Measurements from ENCODE around the gene SH3RF3. TPM values are rescaled to one million over a fixed set of nuclear protein-coding genes. Genes with fewer than 3 reads are reported as not detected.
"Not testable (repeated sequence)": the region's sequence is repeated elsewhere in the genome, so short reads cannot be mapped to it uniquely, and the experiment has no call there.

SH3RF3 gene
- total RNA-seq, 1 donor from 2014 or later, result 6.6 TPM

- intact Hi-C loops (cut with DNase I), result no loop called here
- DNase-seq (no peak), ATAC-seq (ENCODE audit: poor library complexity) (no peak)
Observed at GRCh38 chr2:109218792-109219126, 89.8 kb downstream of the SH3RF3 start.

DNA sequence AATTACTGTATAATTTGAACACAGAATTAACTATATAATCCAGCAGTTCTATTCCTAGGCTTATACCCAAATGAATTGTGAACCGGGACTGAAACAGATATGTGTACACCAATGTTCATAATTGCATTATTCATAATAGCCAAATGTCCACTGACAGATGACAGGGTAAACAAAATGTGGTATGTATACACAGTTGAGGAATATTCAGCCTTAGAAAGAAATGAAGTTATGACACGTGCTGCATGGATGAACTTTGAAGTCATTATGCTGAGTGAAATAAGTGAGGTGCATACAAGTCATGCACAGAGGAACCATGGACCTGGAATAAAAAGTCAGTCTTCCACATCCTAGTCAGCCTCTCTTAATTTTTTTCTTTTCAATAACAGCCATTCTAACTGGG, 91.9 kb downstream of the SH3RF3 start:
- ATAC-seq (ENCODE audit: poor library complexity), result no peak
- intact Hi-C loops (cut with DNase I), result no loop called here
- DNase-seq, result no peak

DNA sequence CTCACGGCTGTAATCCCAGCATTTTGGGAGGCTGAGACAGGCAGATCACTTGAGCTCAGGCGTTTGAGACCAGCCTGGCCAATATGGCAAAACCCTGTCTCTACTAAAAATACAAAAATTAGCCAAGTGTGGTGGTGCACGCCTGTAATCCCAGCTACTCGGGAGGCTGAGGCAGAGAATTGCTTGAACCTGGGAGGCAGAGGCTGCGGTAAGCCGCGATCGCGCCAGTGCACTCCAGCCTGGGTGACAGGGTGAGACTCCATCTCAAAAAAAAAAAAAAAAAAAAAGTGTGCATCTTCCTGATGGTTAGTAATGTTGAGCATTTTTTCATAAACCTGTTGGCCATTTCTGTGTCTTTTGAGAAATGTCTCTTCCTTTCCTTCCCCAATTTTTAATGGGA, 92.3 kb downstream of the SH3RF3 start:
- intact Hi-C loops (cut with DNase I); DNase-seq: not testable (repeated sequence)

GRCh38 chr2:109222422-109222821, 93.4 kb downstream of the SH3RF3 start:
- DNase-seq (no peak), ATAC-seq (ENCODE audit: poor library complexity) (no peak)
- intact Hi-C loops (cut with DNase I), result no loop called here

More for the DNA sequence above, 92.3 kb downstream of the SH3RF3 start:
- not testable (repeated sequence) for ATAC-seq (ENCODE audit: poor library complexity)

GRCh38 chr2:109222825-109223471, 93.9 kb downstream of the SH3RF3 start:
- DNase-seq (no peak), ATAC-seq (ENCODE audit: poor library complexity) (peak; percentile 62)
- intact Hi-C loops (cut with DNase I), result no loop called here

DNA sequence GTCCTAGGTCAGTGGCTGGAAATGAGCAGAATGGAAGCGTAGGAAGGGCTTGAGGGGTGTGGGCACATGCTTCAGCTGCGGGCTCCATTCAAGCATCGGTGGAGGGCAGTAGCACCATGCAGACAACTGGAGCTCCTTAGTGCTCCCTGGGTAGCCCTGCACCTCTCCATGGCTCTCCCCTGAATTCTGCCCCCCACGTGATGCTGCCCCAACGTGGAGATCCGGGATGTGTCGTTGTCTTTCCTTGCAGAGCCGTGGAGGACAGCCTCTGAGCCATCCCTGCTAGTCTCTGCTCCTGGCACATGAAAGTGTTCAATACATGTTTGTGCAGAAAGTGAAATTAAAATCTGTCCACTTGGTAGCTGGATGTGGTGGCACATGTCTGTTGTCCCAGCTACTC, 94.5 kb downstream of the SH3RF3 start:
- ATAC-seq (ENCODE audit: poor library complexity), result no peak
- intact Hi-C loops (cut with DNase I), result no loop called here

GRCh38 chr2:109224341-109224740, 95.3 kb downstream of the SH3RF3 start:
- intact Hi-C loops (cut with DNase I); ATAC-seq (ENCODE audit: poor library complexity); DNase-seq: not testable (repeated sequence)

More for the DNA sequence above, 94.5 kb downstream of the SH3RF3 start:
- DNase-seq, result no peak

GRCh38 chr2:109225170-109225782, 96.3 kb downstream of the SH3RF3 start:
- DNase-seq, result no peak

DNA sequence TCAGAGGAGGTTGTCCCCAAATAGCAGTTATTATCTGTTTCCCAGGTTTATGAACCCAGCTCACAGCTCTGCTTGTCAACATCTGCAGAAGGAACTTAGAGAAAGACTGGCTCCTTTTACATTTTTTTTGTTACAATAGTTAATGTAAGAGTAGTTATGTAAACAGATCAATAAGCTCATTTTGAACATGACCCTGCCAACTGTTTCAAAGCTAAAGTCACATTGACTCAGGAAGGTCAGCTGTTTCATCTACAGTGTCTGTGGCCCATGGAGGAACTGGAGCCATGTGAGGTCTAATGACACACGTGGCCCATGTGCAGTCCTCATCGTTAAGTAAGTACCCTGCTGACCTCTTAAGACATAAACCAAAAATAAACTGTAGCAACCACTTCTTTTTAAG, 97.1 kb downstream of the SH3RF3 start:
- intact Hi-C loops (cut with DNase I), result no loop called here

More at GRCh38 chr2:109225170-109225782, 96.3 kb downstream of the SH3RF3 start:
- ATAC-seq (ENCODE audit: poor library complexity), result no peak
- intact Hi-C loops (cut with DNase I), result no loop called here

DNA sequence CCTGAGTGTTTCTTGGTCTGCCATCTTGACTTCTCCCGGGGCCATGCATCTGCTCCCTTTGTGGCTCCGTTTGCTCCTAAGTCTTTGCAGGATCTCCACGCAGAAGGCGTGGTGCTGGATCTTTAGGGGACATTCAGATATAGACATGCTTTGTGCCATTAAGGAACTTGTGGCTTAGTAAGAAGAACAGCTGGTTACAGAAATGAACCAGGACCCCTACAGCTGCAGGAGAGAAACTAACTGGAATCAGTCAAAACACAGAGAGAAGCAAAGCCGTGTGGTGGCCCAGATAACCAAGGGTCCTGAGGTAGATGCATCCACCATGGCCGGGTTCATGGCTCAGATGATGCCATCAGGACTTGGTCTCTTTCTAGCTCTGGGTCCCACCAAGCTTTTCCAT, 97.6 kb downstream of the SH3RF3 start:
- ATAC-seq (ENCODE audit: poor library complexity) (no peak), DNase-seq (no peak)

More for the DNA sequence above, 97.1 kb downstream of the SH3RF3 start:
- DNase-seq (no peak), ATAC-seq (ENCODE audit: poor library complexity) (no peak)

GRCh38 chr2:109229094-109229675, 100.2 kb downstream of the SH3RF3 start:
- ATAC-seq (ENCODE audit: poor library complexity), result no peak
- intact Hi-C loops (cut with DNase I), result no loop called here
- DNase-seq, result no peak

More for the DNA sequence above, 97.6 kb downstream of the SH3RF3 start:
- intact Hi-C loops (cut with DNase I), result no loop called here

DNA sequence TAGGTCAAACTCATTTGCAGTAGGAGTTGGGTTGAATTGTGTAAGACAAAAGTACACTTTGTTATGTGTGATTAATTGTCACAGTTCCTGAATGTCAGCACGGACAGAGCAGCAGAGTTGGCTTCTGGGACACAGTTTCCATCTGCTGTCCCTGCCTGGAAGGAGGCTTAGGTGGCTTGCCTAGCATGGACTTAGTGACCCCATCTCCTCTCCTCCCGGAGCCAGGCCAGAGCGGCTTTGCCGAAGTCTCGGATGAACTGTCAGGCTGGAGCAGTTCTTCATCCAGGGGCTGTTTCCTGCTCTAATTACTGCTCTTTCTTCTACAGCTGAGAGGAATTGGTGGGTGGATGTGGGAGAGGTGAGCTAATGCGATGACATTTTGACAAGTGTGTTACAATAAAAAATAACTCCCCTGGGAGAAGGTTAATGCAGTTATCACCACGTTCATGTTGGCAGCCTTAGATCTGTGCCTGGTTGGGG, 102.0 kb downstream of the SH3RF3 start:
- ATAC-seq (ENCODE audit: poor library complexity), result peak; percentile 77
- intact Hi-C loops (cut with DNase I), result no loop called here
- DNase-seq, result no peak

GRCh38 chr2:109231428-109231827, 102.4 kb downstream of the SH3RF3 start:
- ATAC-seq (ENCODE audit: poor library complexity), result peak; percentile 5
- DNase-seq, result no peak
- intact Hi-C loops (cut with DNase I), result no loop called here

DNA sequence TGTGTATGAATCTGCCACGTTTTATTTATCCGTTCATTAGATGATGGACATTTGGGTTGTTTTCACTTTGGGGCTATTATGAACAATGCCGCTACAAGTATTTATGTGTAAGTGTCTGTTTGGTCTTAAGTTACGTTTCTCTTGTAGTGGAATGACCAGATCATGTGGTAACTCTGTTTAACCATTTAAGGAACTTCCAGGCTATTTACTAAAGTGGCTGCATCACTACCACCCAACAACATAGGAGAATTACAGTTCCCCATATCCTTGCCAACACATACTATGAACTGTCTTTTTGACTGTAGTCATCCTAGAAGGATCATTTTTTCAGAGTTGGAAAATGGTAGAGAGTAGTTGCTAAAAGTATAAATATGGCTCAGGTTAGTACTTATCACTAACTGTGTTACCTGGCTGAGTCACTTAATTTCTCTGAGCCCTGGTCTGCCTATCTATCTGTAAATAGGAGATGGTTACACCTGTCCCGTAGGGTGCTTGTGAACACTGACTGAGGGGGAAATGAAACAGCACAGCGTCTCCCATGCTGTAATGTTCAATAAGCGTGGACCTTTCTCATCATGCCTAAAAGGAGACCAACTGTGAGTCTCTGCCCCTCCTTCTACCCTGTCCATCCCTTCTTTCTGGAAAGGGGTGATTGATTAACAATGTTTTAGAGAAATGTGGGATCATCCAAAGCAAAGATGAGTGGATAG, 103.1 kb downstream of the SH3RF3 start:
- DNase-seq (no peak), ATAC-seq (ENCODE audit: poor library complexity) (no peak)
- intact Hi-C loops (cut with DNase I), result no loop called here

DNA sequence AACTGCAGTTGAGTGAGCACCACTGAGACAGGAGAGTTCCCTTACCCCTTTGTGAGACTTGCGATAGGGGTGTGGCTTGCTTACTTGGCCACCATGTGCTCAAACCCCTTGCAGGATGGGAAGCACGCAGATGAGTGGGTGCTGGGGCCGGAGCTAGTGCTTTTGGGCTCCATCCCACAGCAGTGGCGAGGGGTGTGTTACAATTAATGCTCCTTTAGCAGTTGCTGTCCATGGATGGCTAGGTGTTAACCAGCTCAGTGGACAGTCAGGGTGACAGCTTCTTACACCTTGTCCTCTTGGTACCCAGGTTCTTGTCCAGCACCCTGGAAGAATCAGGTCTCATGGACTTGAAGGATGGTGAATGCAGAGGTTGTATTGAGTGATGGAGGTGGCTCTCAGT, 103.9 kb downstream of the SH3RF3 start:
- ATAC-seq (ENCODE audit: poor library complexity) (no peak), DNase-seq (no peak)
- intact Hi-C loops (cut with DNase I), result no loop called here

GRCh38 chr2:109233643-109234042, 104.6 kb downstream of the SH3RF3 start:
- no peak for DNase-seq
- intact Hi-C loops (cut with DNase I), result no loop called here
- ATAC-seq (ENCODE audit: poor library complexity), result no peak

DNA sequence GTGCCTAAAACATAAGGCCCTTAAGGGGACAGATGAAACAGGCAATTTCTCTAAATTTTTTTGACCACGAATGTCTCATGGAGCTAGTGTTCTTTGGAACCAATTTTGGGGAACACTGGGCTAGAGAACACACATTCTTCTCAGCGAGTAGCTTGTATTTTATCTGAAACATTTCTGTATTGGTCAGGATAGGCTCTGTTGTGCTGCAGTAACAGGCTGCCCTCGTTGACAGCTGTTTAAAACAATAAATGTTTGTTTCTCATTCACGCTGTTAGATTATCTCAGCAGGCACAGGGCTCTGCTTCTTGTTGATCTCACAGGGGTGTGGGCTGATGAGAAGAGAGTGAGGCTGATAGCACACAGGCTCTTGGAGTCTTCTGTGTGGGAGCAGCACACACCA, 105.3 kb downstream of the SH3RF3 start:
- no peak for DNase-seq
- intact Hi-C loops (cut with DNase I), result no loop called here
- no peak for ATAC-seq (ENCODE audit: poor library complexity)

- intact Hi-C loops (cut with DNase I), result no loop called here
- ATAC-seq (ENCODE audit: poor library complexity) (no peak), DNase-seq (no peak)
Observed at GRCh38 chr2:109236147-109236546, 107.1 kb downstream of the SH3RF3 start.

GRCh38 chr2:109237792-109238191, 108.8 kb downstream of the SH3RF3 start:
- DNase-seq (no peak), ATAC-seq (ENCODE audit: poor library complexity) (no peak)
- intact Hi-C loops (cut with DNase I), result no loop called here

All from Right ventricle myocardium superior (tissue), 1 donor.